ENCODE measurements around the gene GNB1.
A peak's percentile ranks its signal among the peaks of the same experiment; 100 is the strongest.

Gene GNB1

DNA sequence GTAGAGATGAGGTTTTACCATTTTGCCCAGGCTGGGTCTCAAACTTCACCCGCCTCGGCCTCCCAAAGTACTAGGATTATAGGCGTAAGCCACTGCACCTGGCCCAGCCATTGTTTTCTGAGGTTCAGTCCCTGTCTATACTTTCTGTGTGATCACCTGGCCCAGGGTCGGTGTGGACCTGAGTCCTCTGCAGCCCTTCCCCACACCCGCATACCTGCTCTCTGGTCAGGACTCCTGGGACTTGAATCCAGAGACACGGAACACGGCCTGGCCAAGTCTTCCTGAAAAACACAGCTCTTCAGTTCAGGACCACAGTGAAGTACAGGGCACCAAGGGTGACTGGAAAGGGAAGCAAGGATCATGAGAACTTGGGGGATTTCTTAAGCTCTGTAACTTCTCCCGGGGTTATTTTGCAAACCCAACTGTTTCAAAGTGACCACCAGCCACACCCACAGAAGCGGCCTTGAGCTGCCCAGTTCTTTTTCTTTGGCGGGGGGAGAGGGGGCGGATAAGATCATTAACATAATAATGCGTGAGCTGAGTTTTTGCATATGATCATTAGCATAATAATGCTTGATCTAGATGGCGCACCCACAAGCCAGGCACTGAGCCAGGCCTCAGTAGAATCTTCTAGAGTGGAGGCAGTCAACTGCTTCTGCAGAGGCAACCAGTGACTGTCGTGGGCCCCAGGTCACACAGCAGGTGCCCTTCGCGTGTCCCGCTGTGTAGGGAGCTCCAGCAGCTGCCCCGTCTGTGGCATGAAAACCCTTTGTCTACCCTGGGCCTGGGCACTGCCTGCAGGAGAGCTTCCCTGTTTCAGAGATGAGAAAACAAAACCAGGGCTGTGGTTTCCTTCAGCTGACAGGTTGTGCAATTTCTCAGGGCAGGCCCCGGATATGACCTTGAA, 110.9 kb downstream of the GNB1 start:
- DNase-seq: peak; percentile 57

GRCh38 chr1:1779320-1779675, 111.6 kb downstream of the GNB1 start:
- no peak for DNase-seq

DNA sequence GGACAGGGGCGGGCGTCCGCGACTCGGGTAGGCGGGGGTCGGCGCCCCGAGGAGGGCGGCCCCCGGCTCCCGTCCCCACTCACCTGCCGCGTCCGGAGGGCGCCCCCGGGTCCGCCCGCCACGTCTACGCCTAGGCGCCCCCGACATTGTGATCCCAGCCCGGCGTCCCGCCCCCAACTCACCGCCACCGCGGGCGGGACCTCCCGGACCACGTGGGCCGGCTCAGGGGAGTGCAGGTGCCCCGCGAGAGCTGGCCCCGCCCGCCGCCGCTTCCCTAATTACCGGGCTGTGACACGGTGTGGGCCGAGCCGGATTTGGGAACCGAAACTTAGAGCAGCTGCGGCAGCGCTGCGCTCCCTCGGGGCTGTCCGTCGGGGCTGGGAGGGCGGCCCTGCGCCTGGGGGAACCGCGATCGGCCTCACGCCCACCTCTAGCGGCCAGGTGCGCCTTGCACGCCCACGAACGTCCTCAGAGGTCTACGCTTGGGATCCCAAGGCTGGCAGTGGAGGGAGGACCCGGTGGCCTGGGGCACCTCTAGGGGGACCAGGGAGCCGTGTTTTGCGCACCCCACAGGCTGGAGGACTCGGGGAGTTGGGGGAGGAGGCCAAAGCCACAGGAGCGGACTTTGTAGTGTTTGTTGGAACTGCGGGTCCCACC, 112.1 kb downstream of the GNB1 start:
- DNase-seq: peak; percentile 75

DNA sequence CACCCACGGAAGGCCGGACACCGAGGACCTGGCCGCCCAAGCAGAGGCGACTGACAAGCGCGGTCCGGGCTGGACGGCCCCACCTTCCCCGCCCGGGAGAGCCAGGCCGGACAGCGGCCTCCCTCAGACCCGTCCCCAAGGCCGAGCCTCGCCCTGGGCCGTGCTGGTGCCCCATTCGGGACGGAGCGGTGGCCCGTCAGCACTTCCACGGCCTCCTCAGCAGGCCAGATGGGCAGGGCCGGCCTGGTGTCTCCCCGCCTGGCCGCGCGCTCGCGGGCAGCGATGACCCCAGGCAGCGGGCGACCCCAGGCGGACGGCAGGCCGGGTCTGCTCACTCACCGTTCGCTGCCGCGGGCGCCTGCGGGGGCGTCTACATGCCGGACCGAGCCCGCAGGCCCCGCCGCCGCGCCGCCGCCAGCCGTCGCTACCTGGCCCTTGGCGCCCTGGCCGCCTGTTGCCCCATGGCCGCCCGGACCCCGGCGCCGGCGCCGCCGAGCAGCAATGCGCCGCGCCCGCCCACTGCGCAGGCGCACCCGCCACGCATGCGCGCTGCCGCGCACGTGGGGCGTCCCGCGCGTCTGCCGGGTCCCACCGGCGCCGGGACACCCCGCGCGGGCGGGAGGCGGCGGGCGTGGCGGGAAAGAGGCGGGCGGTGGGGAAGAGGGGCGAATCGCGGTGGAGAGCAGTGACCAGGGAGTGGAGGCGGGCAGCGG, 112.8 kb downstream of the GNB1 start, which contains the start of gene NADK:
Gene NADK (minus strand): TSS at position 521 of the 713 bp plus-strand sequence. CDS start 13,064 bp downstream, outside the sequence.
- DNase-seq: peak; percentile 81

DNA sequence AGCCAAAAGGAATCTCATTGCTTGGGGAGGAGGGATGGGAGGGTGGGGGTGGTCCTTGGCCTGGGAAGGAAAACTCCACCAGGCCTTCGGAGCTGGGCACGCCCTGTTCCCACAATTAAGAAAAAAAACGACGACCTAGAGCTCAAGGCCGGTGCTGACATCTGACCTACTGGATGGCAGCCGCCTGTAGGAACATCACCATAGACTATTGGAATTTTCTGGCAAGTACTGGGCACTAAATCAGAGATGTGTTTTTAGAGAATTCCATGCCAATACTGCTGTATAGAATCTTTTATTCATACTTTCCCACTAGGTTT, 113.3 kb downstream of the GNB1 start:
- DNase-seq: no peak

DNA sequence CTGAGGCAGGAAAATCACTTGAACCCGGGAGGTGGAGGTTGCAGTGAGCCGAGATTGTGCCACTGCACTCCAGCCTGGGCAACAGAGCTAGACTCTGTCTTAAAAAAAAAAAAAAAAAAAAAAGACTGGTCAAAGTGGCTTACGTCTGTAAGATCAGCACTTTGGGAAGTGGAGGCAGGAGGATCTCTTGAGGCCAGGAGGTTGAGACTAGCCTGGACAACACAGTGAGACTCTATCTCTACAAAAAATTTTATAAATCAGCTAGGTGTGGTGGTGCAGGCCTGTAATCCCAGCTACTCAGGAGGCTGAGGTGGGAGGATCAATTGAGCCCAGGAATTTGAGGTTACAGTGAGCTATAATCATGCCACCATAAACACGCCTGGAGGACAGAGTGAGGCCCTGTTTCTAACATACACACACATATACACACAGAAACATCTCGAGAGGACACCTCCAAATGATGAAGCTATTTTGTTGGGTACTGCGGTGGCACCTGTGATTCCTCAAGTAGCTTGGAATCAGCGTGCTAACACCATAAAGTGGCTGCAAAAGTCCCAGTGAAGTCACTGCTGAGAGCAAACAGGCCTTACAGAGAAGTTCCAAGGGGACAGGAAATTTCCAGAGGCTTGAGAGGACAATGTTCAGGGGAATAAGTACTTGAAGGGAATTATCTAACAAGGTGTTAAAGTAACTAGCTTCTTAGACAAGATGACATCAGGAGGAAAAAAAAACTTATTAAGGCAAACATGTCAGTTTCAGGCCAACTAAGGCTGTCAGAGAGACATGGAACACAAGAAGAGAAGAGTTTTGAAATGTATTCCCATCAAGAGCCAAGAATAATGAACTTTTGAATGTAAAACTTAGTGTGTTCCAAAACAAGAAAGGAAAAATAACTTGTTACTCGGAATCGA, 114.0 kb downstream of the GNB1 start:
- DNase-seq: no peak

DNA sequence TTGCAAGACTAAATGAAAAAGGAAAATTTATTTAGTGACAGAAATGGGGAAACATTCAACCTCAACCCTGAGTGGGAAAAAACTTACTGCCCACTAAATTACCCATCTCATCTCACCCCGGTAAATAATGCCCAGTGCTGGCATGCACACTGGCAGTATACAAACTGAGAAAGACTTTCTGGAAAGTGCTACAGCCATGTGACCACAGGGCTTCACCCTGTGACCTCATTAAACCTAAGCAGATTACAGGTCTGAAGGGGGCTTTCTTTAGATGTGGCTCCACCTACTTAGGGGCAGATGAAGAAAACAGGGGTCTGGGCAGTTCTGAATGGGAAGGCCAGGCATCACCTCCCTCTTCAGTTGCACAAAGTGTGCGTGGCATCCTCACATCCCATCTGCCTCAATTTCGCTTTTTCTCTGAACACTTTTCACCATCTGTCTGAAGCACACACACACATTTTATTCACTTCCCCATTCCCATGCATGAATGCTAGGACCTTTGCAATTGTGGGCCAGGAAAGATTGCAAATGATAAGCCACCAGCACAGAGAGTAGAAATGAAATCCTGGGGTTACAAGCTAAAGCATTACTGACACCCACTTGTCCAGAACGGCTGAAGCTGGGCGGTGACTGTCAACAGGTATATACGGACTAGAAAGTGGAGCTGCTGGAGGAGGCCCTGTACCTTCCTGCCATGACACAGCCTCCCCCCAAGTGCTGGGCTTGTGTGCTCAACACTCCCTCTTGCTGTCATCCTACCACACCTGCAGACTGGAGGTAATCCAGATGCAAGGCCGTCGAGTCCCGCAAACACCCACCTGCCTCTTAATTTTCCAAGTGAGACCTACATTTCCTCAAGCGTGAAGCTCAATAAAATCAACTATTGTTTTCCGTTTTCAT, 115.3 kb downstream of the GNB1 start:
- DNase-seq: no peak

DNA sequence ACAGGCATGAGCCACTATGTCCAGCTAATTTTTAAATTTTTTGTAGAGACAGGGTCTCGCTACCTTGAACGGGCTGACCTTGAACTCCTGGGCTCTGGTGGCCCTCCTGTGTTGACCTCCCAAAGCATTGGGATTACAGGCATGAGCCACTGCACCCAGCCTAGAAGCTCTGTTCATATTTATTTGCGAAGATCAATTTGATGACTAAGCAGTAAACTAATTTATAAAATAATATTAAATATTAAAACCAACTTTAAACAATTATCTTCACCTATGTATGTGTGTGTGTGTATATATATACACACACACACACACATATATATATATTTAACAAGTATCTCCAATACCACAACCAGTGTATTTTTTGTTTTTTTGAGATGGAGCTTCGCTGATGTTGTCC, 117.0 kb downstream of the GNB1 start:
- no peak for DNase-seq

DNA sequence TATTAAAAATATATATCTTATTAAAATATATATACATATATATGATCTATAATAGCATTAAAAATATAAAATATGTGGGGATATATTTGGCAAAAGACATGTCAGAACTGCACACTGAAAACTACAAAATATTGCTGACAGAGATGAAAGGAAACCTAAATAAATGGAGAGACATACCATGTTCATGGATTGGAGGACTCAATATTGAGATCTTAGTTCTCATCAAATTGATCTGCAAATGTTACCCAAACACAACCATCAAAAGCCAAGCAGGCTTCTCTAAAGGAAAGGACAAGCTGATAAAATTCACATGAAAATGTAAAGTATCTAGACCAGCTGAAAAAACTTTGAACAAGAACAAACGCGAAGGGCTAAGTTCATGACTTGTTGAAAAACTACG, 119.8 kb downstream of the GNB1 start:
- DNase-seq: no peak

- no peak for DNase-seq
These were observed 120.8 kb downstream of the GNB1 start for GRCh38 chr1:1770102-1770501.

DNA sequence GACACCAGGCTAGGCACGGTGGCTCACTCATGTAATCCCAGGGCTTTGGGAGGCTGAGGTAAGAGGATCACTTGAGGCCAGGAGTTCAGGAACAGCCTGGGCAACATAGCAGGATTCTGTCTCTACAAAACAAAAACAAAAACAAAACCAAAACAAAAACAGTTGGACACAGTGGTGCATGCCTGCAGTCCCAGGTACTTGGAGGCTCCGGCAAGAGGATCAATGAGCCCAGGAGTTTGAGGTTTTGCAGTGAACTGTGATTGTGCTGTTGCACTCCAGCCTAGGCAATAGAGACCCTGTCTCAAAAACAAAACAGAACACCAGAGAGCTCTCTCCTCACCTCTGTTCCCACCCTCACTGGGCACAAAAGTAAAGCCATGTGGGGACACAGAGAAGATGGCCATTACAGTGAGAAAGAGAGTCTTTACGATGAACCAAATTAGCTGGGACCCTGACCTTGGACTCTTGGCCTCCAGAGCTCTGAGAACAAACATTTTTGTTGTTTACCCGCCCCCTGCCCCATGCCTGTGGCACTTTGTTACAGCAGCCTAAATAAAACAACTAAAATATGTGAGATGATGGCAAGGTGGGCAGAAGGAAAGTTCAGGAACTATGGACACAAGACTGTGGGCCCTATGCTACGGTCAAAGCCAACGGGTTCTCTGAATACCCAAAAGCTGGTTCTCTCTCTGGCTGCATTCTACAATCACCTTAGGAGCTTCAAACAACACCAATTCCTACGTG, 122.5 kb downstream of the GNB1 start:
- no peak for DNase-seq

- DNase-seq: no peak
These were observed 125.9 kb downstream of the GNB1 start for GRCh38 chr1:1764876-1765470.

GRCh38 chr1:1763657-1764621, 126.9 kb downstream of the GNB1 start:
- no peak for DNase-seq

GRCh38 chr1:1761504-1762376, 129.1 kb downstream of the GNB1 start:
- DNase-seq: no peak

- DNase-seq: no peak
These were observed 130.2 kb downstream of the GNB1 start for GRCh38 chr1:1760715-1761114.

DNA sequence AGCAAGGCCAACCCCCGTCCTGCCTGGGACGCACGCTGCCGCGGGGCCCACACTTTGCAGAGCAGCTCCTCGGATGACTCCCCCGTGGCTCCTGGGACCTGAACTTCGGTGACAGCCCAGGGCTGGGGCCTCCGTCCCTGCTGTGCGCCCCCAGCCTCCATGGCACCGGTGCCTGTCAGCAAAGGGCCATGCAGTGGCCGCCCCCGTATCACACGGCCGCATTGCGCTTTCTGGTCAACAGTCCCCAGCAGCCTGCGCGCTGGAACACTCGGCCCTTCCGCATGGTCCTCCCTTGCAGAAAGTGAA, 130.6 kb downstream of the GNB1 start:
- no peak for DNase-seq

DNA sequence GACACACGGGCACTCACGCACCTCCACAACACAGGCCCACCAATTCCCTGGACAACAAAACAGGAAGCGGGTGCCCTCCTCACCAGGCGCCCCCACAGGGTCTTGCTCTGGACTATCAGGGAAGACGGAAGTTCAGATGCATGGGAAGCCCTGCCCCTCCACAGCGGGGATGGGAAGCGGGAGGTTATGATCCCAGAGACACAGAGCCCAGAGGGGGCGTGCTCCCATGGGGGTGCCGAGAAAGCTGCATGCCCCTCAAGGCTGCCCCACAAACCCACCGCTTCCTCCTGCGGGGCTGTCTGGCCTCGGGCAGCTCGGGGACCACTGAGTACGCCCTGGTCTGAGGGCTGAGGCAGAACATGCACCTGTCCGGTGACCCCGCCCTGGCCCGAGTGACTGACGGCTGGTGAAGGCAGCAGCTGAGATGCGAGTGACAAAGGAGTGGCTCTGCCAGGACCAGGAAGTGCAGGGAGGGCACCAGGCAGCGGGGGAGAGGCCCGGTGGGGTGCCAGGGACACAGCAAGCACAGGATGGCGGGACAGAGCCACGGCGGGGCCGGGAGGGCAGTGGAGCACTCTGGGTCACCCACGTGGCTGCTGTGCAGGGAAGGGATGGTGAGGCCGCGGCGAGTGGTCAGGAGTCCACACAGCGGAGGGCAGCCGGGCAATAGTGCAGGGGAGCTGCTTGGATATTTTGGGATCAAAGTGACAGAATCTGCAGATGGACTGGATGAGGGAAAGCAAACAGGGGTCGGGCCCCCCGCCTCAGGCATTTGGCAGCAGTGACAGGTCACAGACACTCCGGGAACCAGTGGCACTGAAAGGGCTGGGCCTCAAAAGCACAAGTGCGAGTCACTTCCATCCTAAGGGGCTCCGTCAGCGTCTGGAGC, 131.2 kb downstream of the GNB1 start:
- no peak for DNase-seq
